GM18505 (cell line): ENCODE measurements around the gene GTF2IRD1.
"Not testable (repeated sequence)": the region's sequence is repeated elsewhere in the genome, so short reads cannot be mapped to it uniquely, and the experiment has no call there.

Source experiments
- ATAC-seq: cut with Tn5 transposase; IDR thresholded peaks from one replicate; pipeline ENCODE4 v1.9.1; 2021; ENCODE audit not compliant: unreplicated experiment
- POLR2A ChIP-seq: IDR thresholded peaks from 4 replicates; pipeline ENCODE4 v1.6.1; 2011; ENCODE audit warnings: borderline replicate concordance; ENCODE audit not compliant: insufficient read depth, insufficient read length; ENCODE audit errors: extremely low read depth

Gene GTF2IRD1

DNA sequence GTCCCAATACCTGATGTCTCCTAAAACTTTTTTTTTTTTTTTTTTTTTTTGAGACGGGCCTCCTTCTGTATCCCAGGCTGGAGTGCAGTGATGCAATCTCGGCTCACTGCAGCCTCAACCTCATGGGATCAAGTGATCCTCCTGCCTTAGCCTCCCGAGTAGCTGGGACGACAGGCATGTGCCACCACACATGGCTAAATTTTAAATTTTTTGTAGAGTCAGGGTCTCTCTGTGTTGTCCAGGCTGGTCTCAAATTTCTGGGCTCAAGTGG is 28.4 kb downstream of the GTF2IRD1 start:
- no peak for TF ChIP-seq POLR2A
- no peak for ATAC-seq

GRCh38 chr7:74482629-74483401 is 29.1 kb downstream of the GTF2IRD1 start:
- no peak for ATAC-seq
- TF ChIP-seq POLR2A: no peak

DNA sequence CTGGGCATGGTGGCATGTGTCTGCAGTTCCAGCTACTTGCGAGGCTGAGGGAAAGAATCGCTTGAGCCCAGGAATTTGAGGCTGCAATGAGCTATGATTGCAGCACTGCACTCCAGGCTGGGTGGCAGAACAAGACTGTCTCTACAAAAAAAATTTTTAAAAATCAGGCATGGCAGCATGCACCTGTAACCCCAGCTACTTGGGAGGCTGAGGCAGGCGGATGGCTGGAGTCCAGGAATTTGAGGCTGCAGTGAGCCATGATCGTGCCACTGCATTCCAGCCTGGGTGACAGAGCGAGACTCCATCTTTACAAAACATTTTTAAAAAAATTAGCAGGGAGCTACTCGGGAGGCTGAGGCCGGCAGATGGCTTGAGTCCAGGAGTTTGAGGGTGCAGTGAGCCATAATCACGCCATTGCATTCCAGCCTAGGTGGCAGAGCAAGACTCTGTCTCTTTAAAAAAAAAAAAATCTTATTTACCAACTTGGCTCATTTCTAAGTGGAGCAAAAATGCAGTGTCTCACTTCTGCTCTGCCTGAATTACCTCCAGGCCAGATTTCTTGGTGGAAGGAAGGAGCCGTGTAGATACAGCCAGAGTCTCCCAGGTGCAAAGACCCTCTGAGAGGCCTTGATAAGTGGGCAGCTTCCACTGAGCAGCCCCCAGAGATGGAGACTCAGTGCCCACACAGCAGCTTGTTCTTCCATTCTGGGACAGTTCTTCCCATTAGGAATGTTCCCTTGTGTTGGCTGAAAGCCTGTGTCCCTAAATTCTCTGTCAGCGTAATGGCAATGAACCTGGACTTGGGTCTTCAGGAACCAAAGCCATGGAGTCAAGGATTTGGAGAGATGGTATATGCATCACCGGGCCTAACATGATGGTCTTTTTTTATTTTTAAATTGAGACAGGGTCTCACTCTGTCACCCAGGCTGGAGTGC is 30.0 kb downstream of the GTF2IRD1 start:
- no peak for TF ChIP-seq POLR2A
- no peak for ATAC-seq

GRCh38 chr7:74485611-74486010 is 31.9 kb downstream of the GTF2IRD1 start:
- ATAC-seq: no peak
- TF ChIP-seq POLR2A: no peak

DNA sequence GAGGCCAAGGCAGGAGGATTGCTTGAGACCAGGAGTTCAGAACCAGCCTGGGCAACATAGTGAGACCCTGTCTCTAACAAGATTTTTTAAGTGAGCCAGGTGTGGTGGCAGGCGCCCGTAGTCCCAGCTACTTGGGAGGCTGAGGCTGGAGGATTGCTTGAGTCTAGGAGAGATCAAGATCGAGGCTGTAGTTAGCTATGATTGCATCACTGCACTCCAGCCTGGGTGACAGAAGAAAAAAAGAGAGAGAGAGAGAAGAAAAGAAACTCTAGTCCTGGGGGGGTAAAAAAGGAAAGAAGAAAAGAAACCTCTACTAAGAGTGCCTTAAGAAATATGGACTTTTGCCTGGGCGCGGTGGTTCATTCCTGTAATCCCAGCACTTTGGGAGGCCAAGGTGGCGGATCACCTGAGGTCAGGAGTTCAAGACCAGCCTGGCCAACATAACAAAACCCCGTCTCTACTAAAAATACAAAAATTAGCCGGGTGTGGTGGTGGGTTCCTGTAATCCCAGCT is 34.9 kb downstream of the GTF2IRD1 start:
- ATAC-seq: not testable (repeated sequence)

GRCh38 chr7:74489997-74490945 is 36.6 kb downstream of the GTF2IRD1 start:
- no peak for TF ChIP-seq POLR2A
- no peak for ATAC-seq

GRCh38 chr7:74491490-74491889 is 37.8 kb downstream of the GTF2IRD1 start:
- ATAC-seq: not testable (repeated sequence)

DNA sequence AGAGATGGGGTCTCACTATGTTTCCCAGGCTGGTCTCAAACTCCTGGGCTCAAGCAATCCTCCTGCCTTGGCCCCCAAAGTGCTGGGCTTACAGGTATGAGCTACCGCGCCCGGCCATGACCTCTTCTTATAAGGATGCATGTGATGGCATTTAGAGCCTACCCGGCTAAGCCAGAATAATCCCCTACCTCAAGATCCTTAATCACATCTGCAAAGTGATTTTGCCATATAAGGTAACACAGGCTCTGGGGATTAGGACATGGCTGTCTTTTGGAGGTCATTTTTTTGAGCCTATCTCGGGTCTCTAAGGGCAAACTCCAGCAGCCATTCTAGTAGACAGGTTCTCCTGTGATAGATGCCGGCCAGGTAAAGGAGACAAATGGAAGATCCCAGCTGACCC is 39.6 kb downstream of the GTF2IRD1 start:
- ATAC-seq: no peak
- no peak for TF ChIP-seq POLR2A

GRCh38 chr7:74494076-74494548 is 40.4 kb downstream of the GTF2IRD1 start:
- no peak for ATAC-seq
- no peak for TF ChIP-seq POLR2A

- no peak for ATAC-seq
- TF ChIP-seq POLR2A: no peak
Measured at GRCh38 chr7:74495112-74496086, 41.7 kb downstream of the GTF2IRD1 start.

DNA sequence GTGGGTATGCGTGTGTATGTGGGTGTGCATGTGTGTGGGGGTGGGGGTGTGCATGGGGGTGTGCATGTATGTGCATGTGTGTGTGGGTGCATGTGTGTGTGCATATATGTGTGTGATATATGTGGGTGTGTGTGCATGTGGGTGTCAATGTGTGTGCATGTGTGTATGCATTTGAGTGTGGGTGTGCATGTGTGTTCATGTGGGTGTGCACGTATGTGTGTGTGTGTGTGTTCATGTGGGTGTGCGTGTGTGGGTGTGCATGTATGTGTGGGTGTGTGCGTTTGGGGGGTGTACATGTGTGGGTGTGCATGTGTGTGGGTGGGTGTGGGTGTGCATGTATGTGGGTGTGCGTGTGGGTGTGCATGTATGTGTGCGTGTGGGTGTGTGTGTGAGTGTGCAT is 42.6 kb downstream of the GTF2IRD1 start:
- TF ChIP-seq POLR2A: no peak

DNA sequence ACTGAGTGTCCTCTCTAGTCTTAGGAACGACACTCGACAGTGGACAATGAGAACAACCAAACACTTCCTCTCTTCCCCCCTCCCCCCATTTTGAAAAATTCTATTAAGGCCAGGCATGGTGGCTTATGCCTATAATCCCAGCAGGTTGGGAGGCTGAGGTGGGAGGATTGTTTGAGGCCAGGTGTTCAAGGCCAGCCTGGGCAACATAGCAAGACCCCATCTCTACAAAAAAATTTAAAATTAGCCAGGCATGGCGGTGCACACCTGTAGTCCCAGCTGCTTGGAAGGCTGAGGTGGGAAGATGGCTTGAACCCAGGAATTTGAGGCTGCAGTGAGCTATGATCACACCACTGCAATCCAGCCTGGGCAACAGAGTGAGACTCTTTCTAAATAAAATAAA is 43.1 kb downstream of the GTF2IRD1 start:
- ATAC-seq: not testable (repeated sequence)

More for the DNA sequence above, 42.6 kb downstream of the GTF2IRD1 start:
- ATAC-seq: no peak

DNA sequence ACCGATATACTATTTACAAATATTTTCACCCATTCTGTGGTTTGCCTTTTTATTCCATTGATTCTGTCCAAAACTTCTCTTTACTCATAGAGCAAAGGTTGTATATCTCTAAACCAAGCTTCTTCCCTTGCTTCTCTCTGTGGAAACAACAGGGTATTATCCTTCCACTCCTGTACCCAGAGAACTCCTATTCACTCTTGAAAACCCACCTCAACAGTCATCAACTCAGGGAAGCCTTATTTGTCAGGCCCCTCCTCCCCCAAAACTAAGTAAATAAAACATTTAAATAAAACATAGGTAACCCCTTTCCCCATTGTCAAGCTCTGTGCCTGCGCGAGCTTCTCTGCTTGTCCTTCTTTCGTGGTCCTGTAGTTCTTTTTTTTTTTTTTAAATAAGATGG is 44.6 kb downstream of the GTF2IRD1 start:
- TF ChIP-seq POLR2A: no peak
- ATAC-seq: no peak
